Measurements from ENCODE around the gene EEIG2.
"Not testable (repeated sequence)": the region's sequence is repeated elsewhere in the genome, so short reads cannot be mapped to it uniquely, and the experiment has no call there.

EEIG2 gene

GRCh38 chr1:108532730-108533129, 27.2 kb upstream of the EEIG2 start:
- DNase-seq (ENCODE audit: extremely low read depth, insufficient read length) = no peak
- Histone ChIP-seq H3K27me3 (replicated peaks; ENCODE audit: control insufficient read depth, insufficient read depth, low read length) (no peaks in the 10 kb centered on the region), H3K4me3 (replicated peaks; ENCODE audit: low read depth, low read length) (no peak overlapping the region), H3K36me3 (ENCODE audit: control insufficient read depth, insufficient read depth, low read length) (no peaks in the 10 kb centered on the region)
- TF ChIP-seq, protein P1, sequence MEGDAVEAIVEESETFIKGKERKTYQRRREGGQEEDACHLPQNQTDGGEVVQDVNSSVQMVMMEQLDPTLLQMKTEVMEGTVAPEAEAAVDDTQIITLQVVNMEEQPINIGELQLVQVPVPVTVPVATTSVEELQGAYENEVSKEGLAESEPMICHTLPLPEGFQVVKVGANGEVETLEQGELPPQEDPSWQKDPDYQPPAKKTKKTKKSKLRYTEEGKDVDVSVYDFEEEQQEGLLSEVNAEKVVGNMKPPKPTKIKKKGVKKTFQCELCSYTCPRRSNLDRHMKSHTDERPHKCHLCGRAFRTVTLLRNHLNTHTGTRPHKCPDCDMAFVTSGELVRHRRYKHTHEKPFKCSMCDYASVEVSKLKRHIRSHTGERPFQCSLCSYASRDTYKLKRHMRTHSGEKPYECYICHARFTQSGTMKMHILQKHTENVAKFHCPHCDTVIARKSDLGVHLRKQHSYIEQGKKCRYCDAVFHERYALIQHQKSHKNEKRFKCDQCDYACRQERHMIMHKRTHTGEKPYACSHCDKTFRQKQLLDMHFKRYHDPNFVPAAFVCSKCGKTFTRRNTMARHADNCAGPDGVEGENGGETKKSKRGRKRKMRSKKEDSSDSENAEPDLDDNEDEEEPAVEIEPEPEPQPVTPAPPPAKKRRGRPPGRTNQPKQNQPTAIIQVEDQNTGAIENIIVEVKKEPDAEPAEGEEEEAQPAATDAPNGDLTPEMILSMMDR (IDR thresholded peaks at IDR 0.05; ENCODE audit: insufficient read depth, low read length, poor library complexity, severe bottlenecking) = no peak

DNA sequence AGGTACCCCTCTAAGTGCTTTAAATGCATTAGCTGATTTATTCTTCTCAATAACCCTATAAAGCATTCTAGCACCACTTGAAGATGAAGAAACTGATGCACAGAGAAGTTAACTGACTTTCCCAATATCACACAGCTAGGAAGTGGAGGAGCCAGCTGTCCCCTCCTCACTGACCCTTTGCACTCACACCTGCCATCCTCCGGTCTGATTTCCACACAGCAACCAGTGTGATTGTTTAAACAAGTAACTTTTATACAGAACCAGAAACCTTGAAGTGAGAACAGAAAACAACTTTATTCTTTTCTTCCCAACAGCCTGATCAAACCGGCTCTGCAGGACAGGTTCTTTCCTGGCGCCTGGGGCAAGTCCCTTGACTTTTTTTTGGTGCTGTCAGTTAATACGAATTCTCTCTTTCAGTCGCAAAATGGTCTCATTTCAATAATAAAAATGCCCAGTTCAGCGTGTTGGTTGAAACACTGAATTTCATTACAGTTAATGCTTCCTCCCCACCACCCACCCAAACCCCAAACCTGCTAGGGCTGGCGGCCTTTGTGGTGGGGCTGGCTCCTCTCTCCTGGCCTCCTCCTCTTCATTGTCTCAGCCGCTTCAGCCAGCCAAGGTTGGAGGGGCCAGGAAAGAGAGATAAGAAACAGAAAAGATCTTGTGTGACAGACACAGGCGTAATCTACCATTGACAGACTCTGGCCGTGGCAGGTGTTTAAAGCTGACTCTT, 26.4 kb upstream of the EEIG2 start:
- no peaks in the 10 kb centered on the region for H3K27me3 ChIP-seq (replicated peaks; ENCODE audit: control insufficient read depth, insufficient read depth, low read length)
- DNase-seq (ENCODE audit: extremely low read depth, insufficient read length) = peak; percentile 53
- no peak overlapping the region for H3K4me3 ChIP-seq (replicated peaks; ENCODE audit: low read depth, low read length)
- TF ChIP-seq, protein P1 (IDR thresholded peaks at IDR 0.05; ENCODE audit: insufficient read depth, low read length, poor library complexity, severe bottlenecking) = no peak
- H3K36me3 ChIP-seq (ENCODE audit: control insufficient read depth, insufficient read depth, low read length) = no peaks in the 10 kb centered on the region

DNA sequence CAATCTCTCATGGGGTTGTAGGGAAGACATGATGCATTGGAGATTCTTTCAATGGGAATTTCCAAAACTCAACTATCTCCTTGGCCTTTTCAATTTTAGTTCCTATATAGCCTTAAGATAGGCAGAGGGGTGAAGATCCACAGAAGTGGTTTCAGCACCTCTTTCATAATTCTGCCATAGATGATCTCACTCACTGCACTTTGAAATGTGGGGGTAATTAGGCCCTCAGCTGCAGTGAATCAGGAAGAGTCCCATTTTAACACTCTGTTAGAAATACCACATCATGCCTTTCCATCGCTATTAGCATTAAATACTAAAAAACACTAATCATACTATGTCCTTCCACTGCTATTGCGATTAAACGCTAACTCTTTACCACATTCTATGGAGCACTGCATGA, 25.1 kb upstream of the EEIG2 start:
- no peak for DNase-seq (ENCODE audit: extremely low read depth, insufficient read length)
- Histone ChIP-seq H3K36me3 (ENCODE audit: control insufficient read depth, insufficient read depth, low read length) (no peaks in the 10 kb centered on the region), H3K27me3 (replicated peaks; ENCODE audit: control insufficient read depth, insufficient read depth, low read length) (no peaks in the 10 kb centered on the region), H3K4me3 (replicated peaks; ENCODE audit: low read depth, low read length) (no peak overlapping the region)
- TF ChIP-seq, protein P1 (IDR thresholded peaks at IDR 0.05; ENCODE audit: insufficient read depth, low read length, poor library complexity, severe bottlenecking) = no peak

GRCh38 chr1:108535315-108535897, 24.5 kb upstream of the EEIG2 start:
- not testable (repeated sequence) for H3K27me3 ChIP-seq (replicated peaks; ENCODE audit: control insufficient read depth, insufficient read depth, low read length); H3K4me3 ChIP-seq (replicated peaks; ENCODE audit: low read depth, low read length); H3K36me3 ChIP-seq (ENCODE audit: control insufficient read depth, insufficient read depth, low read length); DNase-seq (ENCODE audit: extremely low read depth, insufficient read length)

- not testable (repeated sequence) for DNase-seq (ENCODE audit: extremely low read depth, insufficient read length); H3K27me3 ChIP-seq (replicated peaks; ENCODE audit: control insufficient read depth, insufficient read depth, low read length); H3K36me3 ChIP-seq (ENCODE audit: control insufficient read depth, insufficient read depth, low read length); H3K4me3 ChIP-seq (replicated peaks; ENCODE audit: low read depth, low read length)
Measured at GRCh38 chr1:108536021-108536420, 23.9 kb upstream of the EEIG2 start.

DNA sequence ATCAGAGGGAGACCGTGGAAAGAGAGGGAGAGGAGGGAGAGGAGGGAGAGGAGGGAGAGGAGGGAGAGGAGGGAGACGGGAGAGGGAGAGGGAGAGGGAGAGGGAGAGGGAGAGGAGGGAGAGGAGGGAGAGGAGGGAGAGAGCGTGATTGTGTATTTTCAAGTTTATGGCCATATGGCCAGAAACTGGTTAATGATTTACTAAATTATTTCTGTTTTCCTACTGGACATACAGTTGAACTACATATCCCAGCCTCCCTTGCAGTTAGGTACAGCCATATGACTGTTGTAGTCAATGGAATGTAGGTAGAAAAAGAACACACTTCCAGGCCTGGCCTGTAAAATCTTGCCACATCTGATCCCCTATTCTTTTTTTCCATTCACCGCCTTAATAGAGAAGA, 23.1 kb upstream of the EEIG2 start:
- H3K27me3 ChIP-seq (replicated peaks; ENCODE audit: control insufficient read depth, insufficient read depth, low read length); H3K4me3 ChIP-seq (replicated peaks; ENCODE audit: low read depth, low read length); H3K36me3 ChIP-seq (ENCODE audit: control insufficient read depth, insufficient read depth, low read length); DNase-seq (ENCODE audit: extremely low read depth, insufficient read length): not testable (repeated sequence)

DNA sequence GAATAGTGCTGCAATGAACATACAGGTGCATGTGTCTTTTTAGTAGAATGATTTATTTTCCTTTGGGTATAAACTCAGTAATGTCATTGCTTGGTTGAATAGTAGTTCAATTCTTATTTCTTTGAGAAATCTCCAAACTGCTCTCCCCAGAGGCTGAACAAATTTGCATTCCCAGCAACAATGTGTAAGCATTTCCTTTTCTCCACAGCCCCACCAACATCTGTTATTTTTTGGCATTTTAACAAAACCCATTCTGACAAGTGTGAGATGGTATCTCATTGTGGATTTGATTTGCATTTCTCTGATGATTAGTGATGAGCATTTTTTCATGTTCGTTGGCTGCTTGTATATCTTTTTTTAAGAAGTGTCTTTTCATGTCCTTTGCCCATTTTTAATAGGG, 21.9 kb upstream of the EEIG2 start:
- TF ChIP-seq, protein P1 (IDR thresholded peaks at IDR 0.05; ENCODE audit: insufficient read depth, low read length, poor library complexity, severe bottlenecking) = no peak
- Histone ChIP-seq H3K4me3 (replicated peaks; ENCODE audit: low read depth, low read length) (no peak overlapping the region), H3K36me3 (ENCODE audit: control insufficient read depth, insufficient read depth, low read length) (no peaks in the 10 kb centered on the region), H3K27me3 (replicated peaks; ENCODE audit: control insufficient read depth, insufficient read depth, low read length) (no peaks in the 10 kb centered on the region)
- no peak for DNase-seq (ENCODE audit: extremely low read depth, insufficient read length)
